ENCODE results near the gene PKM.

Gene PKM

DNA sequence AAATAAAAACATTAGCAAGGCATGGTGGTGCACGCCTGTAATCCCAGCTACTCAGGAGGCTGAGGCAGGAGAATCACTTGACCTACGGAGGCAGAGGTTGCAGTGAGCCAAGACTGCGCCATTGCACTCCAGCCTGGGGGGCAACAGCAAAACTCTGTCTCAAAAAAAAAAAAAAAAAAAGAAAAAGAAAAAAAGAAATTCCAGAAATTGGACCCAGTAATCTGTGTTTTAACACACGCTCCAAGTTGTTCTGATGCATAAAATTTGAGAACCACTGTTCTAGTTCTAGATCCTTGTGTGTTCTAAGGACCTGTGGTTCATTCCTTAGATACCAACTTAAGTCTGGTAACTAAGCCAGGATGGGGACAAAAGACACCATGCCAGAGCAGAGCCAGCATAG is 38.7 kb upstream of the PKM start:
- DNase-seq (ENCODE audit: insufficient read length, low spot score) (no peak), FAIRE-seq (no peak)
- TF ChIP-seq TAF1 (IDR thresholded peaks at IDR 0.05; ENCODE audit: low read depth, low read length), result no peak
- TF ChIP-seq PAX5 (IDR thresholded peaks at IDR 0.05; ENCODE audit: insufficient read depth, low read length, severe bottlenecking), result no peak
- TF ChIP-seq SPI1 (IDR thresholded peaks at IDR 0.05; ENCODE audit: low read depth, low read length), result no peak
- TF ChIP-seq POLR2A (IDR thresholded peaks at IDR 0.05; ENCODE audit: low read depth, low read length), result no peak
- TF ChIP-seq POLR2AphosphoS5 (IDR thresholded peaks at IDR 0.05; ENCODE audit: low read depth, low read length), result no peak
- TF ChIP-seq POU2F2 (IDR thresholded peaks at IDR 0.05; ENCODE audit: low read depth, low read length), result no peak

DNA sequence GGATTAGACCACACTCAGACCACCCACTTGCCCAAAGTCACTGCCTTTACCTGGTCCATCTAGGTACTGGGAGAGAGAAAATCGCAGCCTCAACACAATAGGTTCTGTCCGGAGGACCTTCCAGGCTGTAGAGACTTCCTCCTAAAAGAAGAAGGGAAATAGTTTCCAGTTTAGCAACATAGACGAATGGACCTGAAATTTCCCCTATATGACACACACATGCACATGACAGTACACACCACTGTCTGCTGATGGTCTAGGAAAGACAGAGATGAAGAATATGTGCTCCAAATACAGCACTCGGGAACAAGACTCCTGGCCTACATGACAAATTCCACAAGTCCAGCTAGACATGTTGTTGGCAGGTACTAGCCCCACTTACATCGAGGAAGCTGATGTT is 34.0 kb upstream of the PKM start:
- no peak for FAIRE-seq
- TF ChIP-seq TAF1 (IDR thresholded peaks at IDR 0.05; ENCODE audit: low read depth, low read length) (no peak), POLR2AphosphoS5 (IDR thresholded peaks at IDR 0.05; ENCODE audit: low read depth, low read length) (no peak), POU2F2 (IDR thresholded peaks at IDR 0.05; ENCODE audit: low read depth, low read length) (no peak), POLR2A (IDR thresholded peaks at IDR 0.05; ENCODE audit: low read depth, low read length) (no peak), SPI1 (IDR thresholded peaks at IDR 0.05; ENCODE audit: low read depth, low read length) (no peak), PAX5 (IDR thresholded peaks at IDR 0.05; ENCODE audit: insufficient read depth, low read length, severe bottlenecking) (no peak)
- no peak for DNase-seq (ENCODE audit: insufficient read length, low spot score)

DNA sequence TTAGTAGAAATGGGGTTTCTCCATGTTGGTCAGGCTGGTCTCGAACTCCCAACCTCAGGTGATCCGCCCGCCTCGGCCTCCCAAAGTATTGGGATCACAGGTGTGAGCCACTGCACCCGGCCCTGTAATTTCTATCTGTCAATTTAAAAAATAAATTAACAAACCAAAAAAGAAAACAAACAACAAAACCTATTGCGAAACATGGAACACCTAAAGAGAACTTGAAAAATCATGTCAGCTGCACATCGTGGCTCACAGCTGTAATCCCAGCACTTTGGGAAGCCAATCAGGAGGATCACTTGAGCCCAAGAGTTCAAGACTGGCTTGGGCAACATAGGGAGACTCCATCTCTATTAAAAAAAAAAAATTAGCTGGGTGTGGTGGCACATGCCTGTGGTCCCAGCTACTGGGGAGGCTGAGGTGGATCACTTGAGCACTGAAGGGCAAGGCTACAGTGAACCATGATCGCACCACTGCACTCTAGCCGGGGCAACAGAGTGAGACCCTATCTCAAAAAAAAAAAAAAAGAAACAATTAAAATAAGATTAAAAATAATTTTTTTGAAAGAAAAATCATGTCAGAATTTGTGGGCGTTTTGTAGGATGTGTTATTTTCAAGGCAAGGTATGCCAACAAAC is 21.8 kb upstream of the PKM start:
- no peak for FAIRE-seq
- TF ChIP-seq POLR2AphosphoS5 (IDR thresholded peaks at IDR 0.05; ENCODE audit: low read depth, low read length) (no peak), SPI1 (IDR thresholded peaks at IDR 0.05; ENCODE audit: low read depth, low read length) (no peak), PAX5 (IDR thresholded peaks at IDR 0.05; ENCODE audit: insufficient read depth, low read length, severe bottlenecking) (no peak), TAF1 (IDR thresholded peaks at IDR 0.05; ENCODE audit: low read depth, low read length) (no peak), POU2F2 (IDR thresholded peaks at IDR 0.05; ENCODE audit: low read depth, low read length) (no peak), POLR2A (IDR thresholded peaks at IDR 0.05; ENCODE audit: low read depth, low read length) (no peak)
- no peak for DNase-seq (ENCODE audit: insufficient read length, low spot score)

DNA sequence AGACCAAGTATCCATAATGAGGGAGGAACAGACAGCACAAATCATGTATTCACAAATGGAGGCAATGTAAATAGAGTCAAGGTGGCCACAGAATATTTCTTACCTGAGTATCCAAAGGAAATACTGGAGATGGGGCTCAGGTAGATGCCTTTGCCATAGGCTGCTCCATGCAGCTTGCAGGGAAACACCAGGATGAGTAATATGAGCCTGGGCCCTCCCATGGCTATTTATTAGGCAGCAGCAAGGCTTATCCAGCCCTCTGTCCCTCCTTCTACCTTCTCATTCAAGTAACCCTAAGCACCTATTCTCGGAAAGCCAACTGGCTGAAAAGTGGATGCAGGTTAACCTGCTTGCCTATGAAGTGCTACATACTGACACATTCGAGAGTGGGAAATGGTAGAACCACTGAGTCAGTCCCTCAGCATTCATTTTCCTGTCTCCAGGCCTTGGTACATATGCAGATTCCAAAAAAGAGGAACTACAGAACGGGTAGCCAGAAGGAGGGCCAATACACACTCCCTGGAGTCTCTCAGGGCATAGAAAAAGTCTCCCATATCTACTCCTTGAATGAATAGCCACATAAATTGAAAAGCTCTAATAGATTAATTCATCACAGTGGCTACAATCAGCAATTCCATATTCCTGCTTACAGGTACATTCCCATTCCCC is 18.3 kb upstream of the PKM start:
- no peak for FAIRE-seq
- TF ChIP-seq PAX5 (IDR thresholded peaks at IDR 0.05; ENCODE audit: insufficient read depth, low read length, severe bottlenecking), result no peak
- no peak for TF ChIP-seq POU2F2 (IDR thresholded peaks at IDR 0.05; ENCODE audit: low read depth, low read length)
- TF ChIP-seq POLR2AphosphoS5 (IDR thresholded peaks at IDR 0.05; ENCODE audit: low read depth, low read length), result no peak
- TF ChIP-seq SPI1 (IDR thresholded peaks at IDR 0.05; ENCODE audit: low read depth, low read length), result no peak
- no peak for TF ChIP-seq POLR2A (IDR thresholded peaks at IDR 0.05; ENCODE audit: low read depth, low read length)
- TF ChIP-seq TAF1 (IDR thresholded peaks at IDR 0.05; ENCODE audit: low read depth, low read length), result no peak

DNA sequence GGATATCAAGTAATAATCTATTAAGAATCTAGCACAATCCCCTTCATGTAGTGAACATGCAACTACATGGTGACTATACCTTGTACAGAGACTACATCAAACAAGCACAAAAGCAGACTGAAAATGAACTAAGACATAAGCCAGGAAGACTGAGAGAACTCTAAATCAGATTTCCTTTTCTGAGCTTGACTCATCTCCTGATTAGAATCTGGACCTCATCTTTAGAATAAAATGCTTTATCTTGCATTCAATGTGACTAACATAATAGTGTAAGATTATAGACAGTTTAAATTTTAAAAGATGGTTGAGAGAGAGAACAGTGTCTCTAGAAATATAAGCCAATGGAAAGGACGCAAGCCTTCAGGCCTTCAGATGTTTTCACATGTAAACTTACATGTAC is 17.5 kb upstream of the PKM start:
- no peak for DNase-seq (ENCODE audit: insufficient read length, low spot score)
- TF ChIP-seq SPI1 (IDR thresholded peaks at IDR 0.05; ENCODE audit: low read depth, low read length) (no peak), POLR2AphosphoS5 (IDR thresholded peaks at IDR 0.05; ENCODE audit: low read depth, low read length) (no peak), TAF1 (IDR thresholded peaks at IDR 0.05; ENCODE audit: low read depth, low read length) (no peak), POLR2A (IDR thresholded peaks at IDR 0.05; ENCODE audit: low read depth, low read length) (no peak), POU2F2 (IDR thresholded peaks at IDR 0.05; ENCODE audit: low read depth, low read length) (no peak)
- no peak for FAIRE-seq

More for the DNA sequence above, 18.3 kb upstream of the PKM start:
- DNase-seq (ENCODE audit: insufficient read length, low spot score), result no peak

DNA sequence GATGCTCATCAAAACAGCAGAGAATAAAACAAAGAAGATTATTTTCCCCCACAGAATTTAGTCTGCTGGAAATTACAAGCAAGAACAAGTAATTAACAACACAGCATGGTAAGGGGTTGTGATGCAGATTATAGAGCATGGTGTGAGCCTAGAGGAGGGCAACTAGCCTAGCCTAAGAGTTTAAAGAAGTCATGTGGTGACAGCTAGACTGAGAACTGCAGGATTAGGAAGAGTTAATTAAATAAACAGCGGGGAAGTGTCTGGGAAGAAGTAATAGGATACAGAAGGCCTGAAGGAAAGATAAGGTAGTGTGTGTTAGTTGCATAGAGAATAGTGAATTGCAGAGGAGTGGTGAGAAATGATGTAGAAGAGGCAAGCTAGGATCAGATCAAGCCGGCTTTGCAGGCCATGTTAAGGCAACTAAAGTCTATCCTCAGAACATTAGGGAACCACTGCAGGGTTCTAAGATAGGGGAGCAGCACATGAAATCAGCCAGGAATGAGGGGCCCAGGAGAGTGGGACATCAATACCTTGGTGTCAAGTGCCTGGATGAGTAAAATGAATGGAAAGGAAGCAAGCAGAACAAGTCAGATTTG is 11.9 kb upstream of the PKM start:
- TF ChIP-seq SPI1 (IDR thresholded peaks at IDR 0.05; ENCODE audit: low read depth, low read length) (no peak), TAF1 (IDR thresholded peaks at IDR 0.05; ENCODE audit: low read depth, low read length) (no peak), POLR2AphosphoS5 (IDR thresholded peaks at IDR 0.05; ENCODE audit: low read depth, low read length) (no peak), POLR2A (IDR thresholded peaks at IDR 0.05; ENCODE audit: low read depth, low read length) (no peak), PAX5 (IDR thresholded peaks at IDR 0.05; ENCODE audit: insufficient read depth, low read length, severe bottlenecking) (no peak), POU2F2 (IDR thresholded peaks at IDR 0.05; ENCODE audit: low read depth, low read length) (no peak)
- DNase-seq (ENCODE audit: insufficient read length, low spot score) (no peak), FAIRE-seq (no peak)

DNA sequence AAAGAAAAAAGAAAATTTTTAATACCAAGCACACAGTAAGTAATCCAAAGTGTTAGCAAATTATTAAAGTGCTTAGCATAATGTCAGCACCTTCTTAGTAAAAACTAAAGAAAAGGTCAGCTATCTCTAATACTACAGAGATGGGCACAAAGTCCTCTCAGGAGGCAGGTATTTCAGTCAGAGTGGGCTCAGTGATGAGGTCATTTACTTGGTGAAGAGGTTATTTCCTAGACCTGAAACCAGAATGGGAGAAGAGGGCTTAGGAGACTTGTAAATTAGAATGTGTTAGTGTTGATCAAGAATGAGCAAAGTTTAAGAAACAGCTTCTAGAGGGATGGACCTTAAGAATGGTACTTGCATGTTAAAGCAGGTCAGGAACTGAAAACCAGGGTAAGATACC is 8.7 kb upstream of the PKM start:
- FAIRE-seq, result no peak
- TF ChIP-seq POU2F2 (IDR thresholded peaks at IDR 0.05; ENCODE audit: low read depth, low read length), result no peak
- no peak for TF ChIP-seq SPI1 (IDR thresholded peaks at IDR 0.05; ENCODE audit: low read depth, low read length)
- no peak for TF ChIP-seq PAX5 (IDR thresholded peaks at IDR 0.05; ENCODE audit: insufficient read depth, low read length, severe bottlenecking)
- DNase-seq (ENCODE audit: insufficient read length, low spot score), result no peak

DNA sequence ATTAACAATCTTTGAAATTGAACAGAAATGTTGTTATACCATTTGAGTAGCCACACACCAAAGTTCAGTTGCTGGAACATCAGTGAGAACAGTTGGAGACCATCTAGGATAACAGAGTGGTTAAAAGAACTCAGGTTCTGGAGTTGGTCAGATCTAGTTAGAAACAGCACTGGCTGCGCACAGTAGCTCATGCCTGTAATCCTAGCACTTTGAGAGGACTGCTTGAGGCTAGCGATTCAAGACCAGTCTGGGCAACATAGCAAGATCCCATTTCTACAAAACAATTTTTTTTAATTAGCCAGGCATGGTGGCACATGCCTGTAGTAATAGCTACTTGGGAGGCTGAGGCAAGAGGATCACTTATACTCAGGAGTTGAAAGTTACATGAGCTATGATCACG is 7.6 kb upstream of the PKM start:
- no peak for TF ChIP-seq POU2F2 (IDR thresholded peaks at IDR 0.05; ENCODE audit: low read depth, low read length)
- no peak for TF ChIP-seq TAF1 (IDR thresholded peaks at IDR 0.05; ENCODE audit: low read depth, low read length)
- no peak for TF ChIP-seq PAX5 (IDR thresholded peaks at IDR 0.05; ENCODE audit: insufficient read depth, low read length, severe bottlenecking)
- TF ChIP-seq SPI1 (IDR thresholded peaks at IDR 0.05; ENCODE audit: low read depth, low read length), result no peak
- TF ChIP-seq POLR2AphosphoS5 (IDR thresholded peaks at IDR 0.05; ENCODE audit: low read depth, low read length), result no peak
- no peak for TF ChIP-seq POLR2A (IDR thresholded peaks at IDR 0.05; ENCODE audit: low read depth, low read length)
- DNase-seq (ENCODE audit: insufficient read length, low spot score) (no peak), FAIRE-seq (no peak)

DNA sequence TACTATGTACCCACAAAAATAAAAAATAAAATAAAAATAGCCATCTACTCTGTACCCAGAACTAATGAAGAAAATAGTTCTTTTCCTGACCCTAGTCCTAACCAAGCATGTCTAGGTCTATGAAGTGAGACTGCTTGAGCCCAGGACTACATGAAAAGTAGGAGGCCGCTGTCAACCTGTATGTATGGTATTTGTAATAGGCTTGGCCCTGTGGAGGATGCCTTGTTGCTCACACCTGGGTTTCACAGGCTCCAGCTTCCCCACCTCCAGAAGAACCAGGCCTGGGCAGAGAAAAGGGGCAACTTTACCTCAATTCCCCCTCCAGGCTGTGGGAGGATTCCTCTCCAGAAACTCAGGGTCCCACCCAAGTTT is 6.8 kb upstream of the PKM start:
- FAIRE-seq, result no peak
- no peak for TF ChIP-seq TAF1 (IDR thresholded peaks at IDR 0.05; ENCODE audit: low read depth, low read length)
- TF ChIP-seq POLR2A (IDR thresholded peaks at IDR 0.05; ENCODE audit: low read depth, low read length), result no peak
- no peak for TF ChIP-seq PAX5 (IDR thresholded peaks at IDR 0.05; ENCODE audit: insufficient read depth, low read length, severe bottlenecking)
- TF ChIP-seq POU2F2 (IDR thresholded peaks at IDR 0.05; ENCODE audit: low read depth, low read length), result no peak
- no peak for TF ChIP-seq SPI1 (IDR thresholded peaks at IDR 0.05; ENCODE audit: low read depth, low read length)
- no peak for TF ChIP-seq POLR2AphosphoS5 (IDR thresholded peaks at IDR 0.05; ENCODE audit: low read depth, low read length)
- DNase-seq (ENCODE audit: insufficient read length, low spot score), result no peak
